HepG2 (cell line): ENCODE results near the gene ELF2. TPM values are rescaled to one million over a fixed set of nuclear protein-coding genes. Genes with fewer than 3 reads are reported as not detected.

Source experiments
- BRF2 ChIP-seq: sonication (generic); formaldehyde crosslinking; IDR thresholded peaks from 2 replicates; pipeline ENCODE4 v1.8.1; 2022; ENCODE audit warnings: mild to moderate bottlenecking, missing genetic modification reagents
- CHD4 ChIP-seq: fragments of 200-600 bp; sonication (generic); IDR thresholded peaks from 2 replicates; pipeline ENCODE4 v1.7.0; 2017; ENCODE audit warnings: mild to moderate bottlenecking, low read length, borderline replicate concordance
- GTF2F1 ChIP-seq: fragments of 150-350 bp; IDR thresholded peaks from 2 replicates; pipeline ENCODE4 v1.6.1; 2014; ENCODE audit warnings: low read length
- HNF4G ChIP-seq, 2 experiments: sonication (generic) in 1 of 2; formaldehyde crosslinking in 1 of 2; IDR thresholded peaks; 2 replicates each; pipeline versions ENCODE4 v1.4.0 to v1.6.1; 2011 to 2020; ENCODE audit warnings: borderline replicate concordance in 2 of 2, low read depth in 2 of 2, mild to moderate bottlenecking in 2 of 2, low read length in 1 of 2, missing genetic modification reagents in 1 of 2, moderate library complexity in 1 of 2
- MTERF4 ChIP-seq: sonication (generic); formaldehyde crosslinking; IDR thresholded peaks from 2 replicates; pipeline ENCODE4 v1.8.0; 2023; ENCODE audit warnings: mild to moderate bottlenecking, missing genetic modification reagents
- NFKBIZ ChIP-seq: IDR thresholded peaks from 2 replicates; pipeline ENCODE4 v1.6.1; 2018; ENCODE audit warnings: missing genetic modification reagents, missing compliant biosample characterization
- SAFB2 ChIP-seq: sonication (generic); formaldehyde crosslinking; IDR thresholded peaks from 2 replicates; pipeline ENCODE4 v1.5.1; 2020; ENCODE audit warnings: missing genetic modification reagents, low read depth, mild to moderate bottlenecking, borderline replicate concordance
- SIX4 ChIP-seq: sonication (generic); formaldehyde crosslinking; IDR thresholded peaks from 2 replicates; pipeline ENCODE4 v1.4.0; 2020; ENCODE audit warnings: missing genetic modification reagents
- SMC3 ChIP-seq: IDR thresholded peaks from 2 replicates; pipeline ENCODE4 v1.6.1; 2011; ENCODE audit warnings: low read length, improper control_type of control experiment
- SOX13 ChIP-seq, 3 experiments: fragments of 450-650 bp in 1 of 3; sonication (generic) in 1 of 3; formaldehyde crosslinking in 1 of 3; IDR thresholded peaks in 2 of 3; conservative IDR thresholded peaks in 1 of 3; 2 replicates each; pipeline versions ENCODE4 v1.5.0 to v1.6.1; 2016 to 2020; ENCODE audit warnings: antibody characterized with exemption in 1 of 3, mild to moderate bottlenecking in 1 of 3, missing compliant biosample characterization in 1 of 3, missing genetic modification reagents in 1 of 3, moderate library complexity in 1 of 3
- SP2 ChIP-seq: sonication (generic); formaldehyde crosslinking; IDR thresholded peaks from 2 replicates; pipeline ENCODE4 v1.5.1; 2020; ENCODE audit warnings: mild to moderate bottlenecking, missing genetic modification reagents
- SRY ChIP-seq: sonication (generic); formaldehyde crosslinking; IDR thresholded peaks from 2 replicates; pipeline ENCODE4 v1.8.0; 2022; ENCODE audit warnings: mild to moderate bottlenecking, missing genetic modification reagents
- STAT5B ChIP-seq: sonication (generic); formaldehyde crosslinking; IDR thresholded peaks from 2 replicates; pipeline ENCODE4 v1.4.0; 2020; ENCODE audit warnings: missing genetic modification reagents
- ZBTB14 ChIP-seq: sonication (generic); formaldehyde crosslinking; IDR thresholded peaks from 2 replicates; pipeline ENCODE4 v1.4.0; 2020; ENCODE audit warnings: missing genetic modification reagents
- ZBTB7B ChIP-seq: sonication (generic); formaldehyde crosslinking; IDR thresholded peaks from 2 replicates; pipeline ENCODE4 v1.4.0; 2020; ENCODE audit warnings: missing genetic modification reagents
- ZMAT5 ChIP-seq: sonication (generic); formaldehyde crosslinking; IDR thresholded peaks from 2 replicates; pipeline ENCODE4 v1.5.0; 2020; ENCODE audit warnings: mild to moderate bottlenecking, low read depth, missing genetic modification reagents, borderline replicate concordance
- ZNF138 ChIP-seq: sonication (generic); formaldehyde crosslinking; IDR thresholded peaks from 2 replicates; pipeline ENCODE4 v1.5.0; 2020; ENCODE audit warnings: mild to moderate bottlenecking, low read depth, missing genetic modification reagents
- ZNF256 ChIP-seq: sonication (generic); formaldehyde crosslinking; conservative IDR thresholded peaks from 2 replicates; pipeline ENCODE4 v1.4.0; 2020; ENCODE audit warnings: missing genetic modification reagents
- ZNF34 ChIP-seq: sonication (generic); formaldehyde crosslinking; IDR thresholded peaks from 2 replicates; pipeline ENCODE4 v1.4.0; 2020; ENCODE audit warnings: mild to moderate bottlenecking, missing genetic modification reagents, borderline replicate concordance
- ZNF503 ChIP-seq: sonication (generic); formaldehyde crosslinking; IDR thresholded peaks from 2 replicates; pipeline ENCODE4 v1.4.0; 2020; ENCODE audit warnings: missing genetic modification reagents
- ZNF747 ChIP-seq: sonication (generic); formaldehyde crosslinking; IDR thresholded peaks from 2 replicates; pipeline ENCODE4 v1.8.1; 2023; ENCODE audit warnings: missing genetic modification reagents, mild to moderate bottlenecking, borderline replicate concordance
- ZSCAN25 ChIP-seq: sonication (generic); formaldehyde crosslinking; IDR thresholded peaks from 2 replicates; pipeline ENCODE4 v1.8.0; 2022; ENCODE audit warnings: mild to moderate bottlenecking, missing genetic modification reagents
- polyA plus RNA-seq, 8 experiments: library from polyadenylated mRNA; depleted of rRNA in 3 of 8; stranded (reverse) in 7 of 8; unstranded in 1 of 8; fragments of >200 nt; fragmentation: Illumina TruSeq in 4 of 8; extraction: Trizol in 4 of 8; gene quantifications; 2 replicates each; pipeline versions ENCODE4 v1.2.1 to v1.2.3, GENCODE V29; 2011 to 2016; ENCODE audit warnings: low read depth in 4 of 8, missing spikeins in 1 of 8, mixed read lengths in 1 of 8; ENCODE audit not compliant: insufficient read depth in 1 of 8
- total RNA-seq, 5 experiments: library from RNA; depleted of rRNA; stranded (reverse); fragments of >200 nt; fragmentation: Illumina TruSeq; extraction: Trizol; gene quantifications; 2 replicates each; pipeline ENCODE4 v1.2.3, GENCODE V29; 2016; ENCODE audit warnings: low read depth in 1 of 5

Gene ELF2
- total and polyA plus RNA-seq, 2 of the 13 experiments (the other 11 are each of a cell fraction or from before 2014, with no cell fraction given), result 28.6 to 35.4 TPM

GRCh38 chr4:139015269-139015947 is 161.6 kb downstream of the ELF2 start, which contains the start of gene NOCT (continued):
- peak; percentile 52; the same call in 1 of the 2 replicates for TF ChIP-seq ZNF503 (CRISPR knock-in tag)
- no peak for TF ChIP-seq SIX4 (CRISPR knock-in tag)
- TF ChIP-seq ZBTB14 (CRISPR knock-in tag), result 0 out of 2 replicates have a peak, but pooled peaks have one; percentile 33
- TF ChIP-seq MTERF4, result no peak
- 0 out of 2 replicates have a peak, but pooled peaks have one; percentile 4 for TF ChIP-seq HNF4G (IDR thresholded peaks at IDR 0.05; ENCODE audit: borderline replicate concordance, low read depth, low read length)
- 0 out of 2 replicates have a peak, but pooled peaks have one; percentile 14 for TF ChIP-seq HNF4G (CRISPR knock-in tag; IDR thresholded peaks at IDR 0.05; ENCODE audit: borderline replicate concordance, low read depth)
- TF ChIP-seq GTF2F1, result peak; percentile 46; the same call in 1 of the 2 replicates
- TF ChIP-seq STAT5B (CRISPR knock-in tag), result no peak
- TF ChIP-seq ZSCAN25, result no peak
- no peak for TF ChIP-seq ZNF138
- TF ChIP-seq CHD4, result no peak
- no peak for TF ChIP-seq ZMAT5 (CRISPR knock-in tag)
- 0 out of 2 replicates have a peak, but pooled peaks have one; percentile 35 for TF ChIP-seq ZNF34 (CRISPR knock-in tag)
- TF ChIP-seq ZNF747 (CRISPR knock-in tag), result no peak
- TF ChIP-seq SRY, result peak; percentile 96
- no peak for TF ChIP-seq NFKBIZ (CRISPR knock-in tag)
- no peak for TF ChIP-seq SMC3
- no peak for TF ChIP-seq BRF2
- TF ChIP-seq ZBTB7B (CRISPR knock-in tag), result no peak
- TF ChIP-seq SAFB2 (CRISPR knock-in tag), result no peak
- TF ChIP-seq SP2 (CRISPR knock-in tag), result peak; percentile 41
- 0 out of 2 replicates have a peak, but pooled peaks have one; percentile 21 for TF ChIP-seq ZNF256 (CRISPR knock-in tag)
- no peak for TF ChIP-seq SOX13 (IDR thresholded peaks at IDR 0.05)
- no peak for TF ChIP-seq SOX13 (CRISPR knock-in tag; conservative IDR thresholded peaks at IDR 0.05 in 1 of 2, IDR thresholded peaks at IDR 0.05 in 1 of 2)
